GM19468 (cell line): ENCODE data around the gene OR2H1.

ENCODE experiments used
- ATAC-seq: cut with Tn5 transposase; IDR thresholded peaks from one replicate; pipeline ENCODE4 v1.9.1; 2021; ENCODE audit warnings: mild to moderate bottlenecking, moderate library complexity, moderate number of reproducible peaks; ENCODE audit not compliant: unreplicated experiment; ENCODE audit errors: extremely low read depth

Gene OR2H1

DNA sequence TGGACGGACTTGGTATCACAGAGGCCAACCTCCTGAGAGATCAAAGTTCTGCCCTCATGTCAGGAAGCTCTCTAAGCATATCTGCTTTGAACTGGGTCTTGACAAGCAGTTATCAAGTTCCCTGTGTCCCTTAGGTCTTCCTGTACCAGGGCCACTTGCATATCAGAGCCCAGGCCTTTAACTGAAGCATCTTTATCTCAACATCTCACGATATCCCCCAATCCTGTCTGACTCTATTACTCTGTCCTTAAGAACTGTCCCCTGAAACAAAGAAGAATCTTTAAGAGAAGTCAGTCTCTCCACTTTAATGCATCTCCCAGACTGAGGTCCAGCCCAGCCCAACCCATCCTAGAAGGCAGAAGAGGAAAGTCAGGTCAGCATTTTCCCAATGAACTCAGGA, 22.6 kb downstream of the OR2H1 start:
- ATAC-seq: no peak

DNA sequence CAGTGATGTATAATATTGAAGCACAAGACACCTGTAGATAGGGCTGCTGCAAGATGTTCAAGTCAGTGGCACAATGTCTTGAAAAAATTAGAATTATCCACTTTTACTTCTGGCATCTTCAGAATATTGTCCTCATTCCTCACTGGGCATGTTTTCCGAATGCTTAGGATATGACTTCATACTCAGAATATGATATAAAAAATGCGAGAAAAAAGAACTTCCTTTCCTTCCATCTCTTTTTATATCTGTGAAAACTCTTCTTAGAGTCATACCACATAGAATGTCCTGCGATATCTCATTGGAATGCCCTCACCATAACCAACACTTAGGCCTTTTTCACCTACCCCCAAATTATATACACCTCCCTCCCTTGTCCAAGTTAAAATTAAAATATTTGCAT, 26.2 kb downstream of the OR2H1 start:
- no peak for ATAC-seq

DNA sequence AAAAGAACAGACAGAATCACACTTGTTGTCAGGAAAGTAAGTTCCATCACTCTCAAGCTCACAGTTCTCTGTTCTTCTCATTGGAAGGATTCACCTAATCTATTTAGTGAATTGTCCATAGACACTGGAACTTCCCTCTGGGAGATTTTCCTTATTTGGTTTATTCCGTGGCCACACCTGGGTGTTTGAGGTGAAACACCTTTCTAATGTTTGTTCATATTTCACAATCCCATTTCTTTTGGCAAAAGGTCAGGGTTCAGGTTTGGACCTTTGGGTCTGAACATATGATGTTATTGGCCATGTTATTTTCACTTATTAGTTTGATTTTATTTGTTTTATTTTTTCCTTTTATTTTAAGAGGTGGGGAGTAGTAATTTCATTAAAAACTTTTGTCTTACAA, 26.8 kb downstream of the OR2H1 start:
- no peak for ATAC-seq

DNA sequence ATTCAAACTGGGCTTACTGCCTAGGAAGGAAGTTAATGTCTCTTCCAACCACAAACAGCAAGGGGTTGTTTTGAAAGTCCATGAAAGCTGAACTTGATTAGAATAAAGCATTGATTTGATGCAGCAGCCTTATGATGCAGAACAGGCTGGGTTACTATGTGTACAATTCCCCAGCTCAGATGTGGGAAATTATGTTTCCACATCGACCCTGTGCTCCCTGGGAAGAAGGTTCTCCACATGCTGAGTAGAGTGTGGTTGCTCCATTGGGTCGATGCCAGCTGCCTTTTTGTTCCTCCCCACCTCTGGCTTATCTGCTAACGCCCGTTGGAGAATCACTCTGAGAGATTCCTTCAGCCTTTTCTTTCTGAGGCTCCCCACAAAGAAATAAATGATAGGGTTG, 29.6 kb downstream of the OR2H1 start:
- no peak for ATAC-seq

DNA sequence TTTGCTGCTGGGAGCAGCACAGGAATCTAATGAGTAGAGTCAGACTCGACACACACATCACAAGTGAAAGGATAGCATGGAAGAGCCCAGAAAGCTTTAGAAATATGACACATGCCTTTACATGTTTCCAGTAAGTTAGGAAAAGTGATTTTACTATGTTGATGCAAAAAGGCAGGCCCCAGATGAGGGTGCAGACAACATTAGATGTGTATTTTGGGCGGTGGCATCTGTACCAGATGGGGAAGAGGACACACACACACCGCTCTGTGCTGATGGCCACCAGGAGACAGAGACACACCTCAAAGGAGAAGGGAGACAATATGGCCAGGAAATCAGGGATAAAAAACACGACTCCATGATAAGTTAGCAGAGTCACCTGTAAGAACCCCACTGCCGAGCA, 30.2 kb downstream of the OR2H1 start:
- ATAC-seq: no peak

DNA sequence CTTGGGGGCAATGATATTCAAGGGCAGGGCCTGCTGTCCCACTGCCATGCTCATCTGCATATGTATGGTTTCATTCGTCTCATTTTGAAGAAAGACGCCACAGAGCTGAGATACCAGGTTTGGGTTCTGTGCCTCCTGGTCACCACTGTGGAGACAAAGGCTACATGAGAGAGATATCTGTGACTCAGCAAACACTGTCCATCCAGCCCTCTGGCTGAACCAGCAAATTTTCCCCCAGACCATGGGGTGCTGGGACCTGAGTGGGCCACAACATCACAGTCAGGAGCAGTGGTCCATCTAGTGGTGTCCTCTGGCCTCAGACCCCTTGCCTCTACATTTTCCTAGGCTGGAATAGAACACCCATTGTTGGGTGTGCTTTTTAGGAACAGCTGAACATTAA, 30.7 kb downstream of the OR2H1 start, which contains the start of gene MAS1L:
TSS of gene MAS1L (minus strand) at position 297 of the 400 bp plus-strand sequence. CDS start at position 243, 54 bp downstream.
- ATAC-seq: no peak

DNA sequence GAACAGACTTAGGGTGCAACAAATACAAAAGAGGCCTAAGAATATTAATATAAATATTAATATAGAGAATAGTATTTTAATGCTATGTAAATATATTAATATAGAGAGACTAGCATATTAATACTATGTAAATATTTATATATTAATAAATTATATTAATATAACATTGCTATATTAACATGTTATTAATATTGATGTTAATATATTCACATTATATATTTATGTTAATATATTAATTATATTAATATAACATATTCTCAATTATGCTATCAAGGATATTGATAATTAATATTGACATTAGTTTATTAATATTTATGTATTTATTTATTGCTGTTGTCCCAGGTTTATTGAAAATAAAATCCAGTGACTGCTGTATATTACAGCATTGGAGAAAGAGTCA, 31.9 kb downstream of the OR2H1 start:
- ATAC-seq: no peak

DNA sequence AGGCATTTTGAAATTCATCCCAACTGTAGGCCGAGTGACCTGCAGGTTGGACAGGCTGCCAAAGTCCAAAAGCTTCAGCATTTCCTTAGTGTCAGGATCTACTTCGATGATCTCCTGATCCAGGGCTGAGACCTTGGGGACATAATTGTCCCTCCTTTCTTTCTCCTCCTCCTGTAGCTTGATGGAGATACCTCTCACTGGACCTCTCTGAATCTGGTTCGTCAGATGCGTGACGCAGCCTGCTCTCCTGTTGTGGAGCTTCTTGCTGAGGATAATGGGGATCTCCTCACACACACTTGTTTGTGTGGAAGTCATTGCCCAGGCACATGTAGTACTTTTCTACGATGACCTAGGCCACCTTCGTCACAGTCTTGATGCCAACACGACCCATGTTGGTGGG, 32.3 kb downstream of the OR2H1 start:
- no peak for ATAC-seq

DNA sequence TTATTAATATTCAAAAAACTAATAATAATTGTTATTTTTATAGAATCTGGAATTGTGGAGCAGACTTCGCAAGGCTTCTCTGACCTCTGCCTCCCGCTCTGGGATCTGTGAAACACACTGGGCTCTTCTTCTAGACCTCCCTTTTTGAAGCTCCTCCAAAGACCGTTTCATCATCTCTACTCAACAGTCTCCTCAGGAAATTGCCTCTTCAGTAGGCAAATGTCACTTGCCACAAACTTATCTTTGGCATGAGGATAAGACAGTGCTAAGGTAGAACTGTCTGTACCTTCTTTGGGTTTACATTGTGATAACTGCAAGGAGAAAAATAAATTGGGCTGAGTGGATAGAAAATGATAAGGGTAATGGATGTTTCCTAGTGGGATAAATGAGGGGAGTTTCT, 33.1 kb downstream of the OR2H1 start:
- ATAC-seq: no peak

DNA sequence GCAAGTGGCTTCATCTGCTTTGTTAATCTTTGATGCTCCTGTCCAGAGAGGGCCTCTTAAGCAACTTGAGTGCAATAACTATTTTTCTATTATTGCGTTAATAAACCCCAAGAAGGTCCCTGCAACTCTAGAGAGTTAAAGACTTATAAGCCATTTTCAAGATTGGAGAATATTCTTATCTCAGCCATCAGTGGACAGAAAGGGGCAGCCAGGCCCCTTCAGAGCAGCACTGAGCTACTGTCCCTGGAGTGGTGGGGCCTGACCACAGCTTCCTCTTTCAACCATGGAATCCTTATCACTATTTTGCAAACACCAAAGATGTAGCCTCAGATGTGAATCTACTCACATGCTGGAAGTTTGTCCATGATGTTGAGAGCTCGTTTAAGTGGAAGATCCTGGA, 33.6 kb downstream of the OR2H1 start:
- no peak for ATAC-seq

DNA sequence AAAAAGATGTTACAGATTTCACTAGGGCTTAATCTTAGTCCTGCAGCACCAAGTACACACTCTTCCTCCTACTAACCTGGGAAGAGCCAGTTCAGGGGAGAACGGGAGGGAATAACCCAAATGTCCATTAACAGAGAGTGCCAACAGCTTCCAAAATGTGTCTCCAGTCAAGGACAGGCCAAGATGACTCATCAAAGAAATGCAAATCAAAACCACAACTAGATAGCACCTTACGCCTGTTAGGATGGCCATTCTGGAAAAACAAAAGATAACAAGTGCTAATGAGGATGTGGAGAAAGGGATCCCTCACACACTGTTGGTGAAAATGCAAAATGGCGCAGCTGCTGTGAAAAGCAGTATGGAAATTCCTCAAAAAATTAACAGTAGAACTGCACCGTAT, 34.6 kb downstream of the OR2H1 start:
- ATAC-seq: no peak

DNA sequence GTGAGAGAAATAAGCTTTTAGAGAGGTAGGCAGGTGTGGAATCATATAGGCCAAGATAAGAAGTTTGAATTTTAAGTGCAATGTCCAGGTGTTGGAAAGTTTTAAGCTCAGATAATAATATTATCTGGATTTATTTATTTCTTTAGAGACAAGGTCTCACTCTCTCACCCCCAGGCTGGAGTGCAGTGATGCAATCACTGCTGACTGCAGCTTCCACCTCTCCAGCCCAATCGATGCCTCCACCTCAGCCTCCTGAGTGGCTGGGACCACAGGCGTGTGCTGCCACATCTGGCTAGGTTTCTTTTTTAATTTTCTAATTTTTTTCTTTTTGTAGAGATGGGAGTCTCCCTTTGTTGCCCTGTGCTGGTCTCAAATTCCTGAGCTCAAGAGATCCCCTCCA, 36.3 kb downstream of the OR2H1 start:
- ATAC-seq: no peak

DNA sequence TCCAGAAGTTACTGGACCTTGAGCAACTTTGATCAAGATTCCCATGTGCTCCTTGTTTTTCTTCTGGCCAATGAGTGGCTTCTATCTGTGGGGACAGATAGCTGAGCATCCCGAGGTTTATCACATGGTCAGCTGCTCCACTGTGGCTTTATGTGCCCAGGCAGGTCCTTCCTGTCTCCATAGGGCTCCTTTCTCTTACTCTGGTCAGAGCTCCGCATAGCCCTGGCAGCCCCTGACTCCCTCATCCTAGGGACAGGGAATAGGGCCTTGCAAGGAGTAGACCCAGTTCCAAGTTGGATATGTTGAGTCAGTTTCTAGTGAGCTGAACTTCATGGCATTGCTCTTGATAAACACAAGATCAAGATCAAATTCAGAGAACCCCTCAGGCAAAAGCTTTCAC, 37.2 kb downstream of the OR2H1 start:
- ATAC-seq: no peak

DNA sequence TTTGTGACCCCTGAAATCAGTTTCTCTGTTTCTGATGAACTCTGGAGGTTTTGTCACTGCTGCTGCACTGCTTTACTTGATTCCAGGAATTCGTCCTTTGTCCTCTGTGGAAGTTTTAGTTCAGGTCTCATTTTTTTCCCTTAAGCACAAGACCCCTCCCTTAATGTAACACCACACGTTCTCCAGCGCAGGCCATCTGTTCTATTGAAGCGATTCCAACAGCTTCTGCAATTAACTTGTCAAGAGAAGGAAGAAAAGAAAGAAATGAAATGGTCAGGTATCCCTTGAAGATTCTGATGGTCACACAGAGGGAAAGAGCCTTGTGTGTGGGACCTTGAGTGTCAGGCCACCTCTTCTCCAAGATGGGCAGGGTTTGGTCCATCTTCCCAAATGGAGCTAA, 38.6 kb downstream of the OR2H1 start:
- ATAC-seq: no peak

DNA sequence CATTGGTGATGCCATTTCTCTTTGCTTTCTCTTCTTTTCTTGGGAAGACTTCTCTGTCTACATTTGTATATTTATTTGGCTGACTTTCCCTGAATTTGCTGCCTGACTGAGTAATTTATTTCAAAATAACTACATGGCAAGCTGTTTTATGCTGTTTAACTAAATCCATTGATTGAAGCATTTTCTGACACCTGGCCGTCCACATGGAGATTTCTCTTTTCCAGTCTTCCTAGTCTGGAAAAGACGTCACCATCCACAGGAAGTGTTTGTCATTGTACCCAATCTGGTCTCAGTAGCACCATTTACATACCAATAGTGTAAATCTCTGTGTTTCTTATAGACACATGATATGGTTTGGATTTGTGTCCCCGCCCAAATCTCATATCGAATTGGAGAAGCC, 40.0 kb downstream of the OR2H1 start:
- ATAC-seq: no peak

DNA sequence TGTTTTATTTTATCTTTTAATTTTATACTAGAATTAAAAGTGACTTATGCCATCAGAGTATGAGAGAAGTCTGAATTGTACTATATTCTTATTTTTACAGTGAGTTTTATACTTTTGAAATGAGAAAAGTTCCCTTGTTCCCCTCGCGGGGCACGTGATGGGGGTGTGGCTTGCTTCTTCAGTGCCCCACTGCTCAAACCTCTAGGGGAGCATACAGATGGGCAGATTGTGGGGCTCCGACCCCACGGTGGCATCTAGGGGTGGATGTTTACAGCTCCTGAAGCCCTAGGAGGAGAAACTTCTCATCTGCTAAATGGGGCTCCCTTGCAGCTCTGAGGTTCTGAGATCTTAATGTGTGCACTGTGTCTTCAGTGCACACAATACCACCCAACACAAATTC, 42.7 kb downstream of the OR2H1 start:
- no peak for ATAC-seq

DNA sequence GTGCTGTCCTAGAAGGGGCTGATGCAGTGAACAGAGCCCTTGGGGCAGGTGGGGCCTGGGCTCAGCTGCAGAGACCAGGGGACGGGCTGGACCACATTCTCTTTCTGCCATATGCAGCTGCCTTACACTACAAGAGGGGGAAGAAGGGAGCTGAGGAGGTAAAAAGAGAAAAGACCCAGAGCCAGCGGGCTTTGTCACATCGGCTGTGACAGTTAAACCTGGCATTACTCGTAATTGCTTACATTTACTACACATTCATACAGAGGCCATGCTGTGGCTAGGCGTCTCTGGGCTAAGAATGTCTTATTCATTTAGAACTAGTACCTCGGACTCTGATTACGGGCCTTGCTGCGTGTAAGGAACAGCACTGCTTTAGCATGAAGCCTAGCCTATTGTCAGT, 43.6 kb downstream of the OR2H1 start:
- no peak for ATAC-seq

DNA sequence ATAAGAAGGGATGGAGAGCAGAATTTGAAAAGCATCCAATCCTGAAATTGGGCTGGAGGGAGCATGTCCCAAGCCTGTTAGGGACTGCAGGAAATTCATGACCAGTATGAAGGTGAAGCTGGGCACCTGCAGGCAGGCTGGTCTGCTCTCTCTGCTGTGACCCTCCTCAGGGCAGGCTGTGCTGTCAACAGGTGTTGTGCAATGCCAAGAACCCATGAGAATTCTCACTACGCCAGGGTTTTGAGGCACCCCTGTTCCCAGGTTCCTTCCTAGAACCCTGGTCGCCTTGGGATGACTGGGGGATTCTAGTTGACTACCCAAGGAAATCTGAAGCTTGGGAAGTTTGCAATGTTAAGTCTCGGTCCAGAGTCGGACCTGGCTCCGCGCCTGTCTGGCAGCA, 44.2 kb downstream of the OR2H1 start:
- ATAC-seq: no peak

DNA sequence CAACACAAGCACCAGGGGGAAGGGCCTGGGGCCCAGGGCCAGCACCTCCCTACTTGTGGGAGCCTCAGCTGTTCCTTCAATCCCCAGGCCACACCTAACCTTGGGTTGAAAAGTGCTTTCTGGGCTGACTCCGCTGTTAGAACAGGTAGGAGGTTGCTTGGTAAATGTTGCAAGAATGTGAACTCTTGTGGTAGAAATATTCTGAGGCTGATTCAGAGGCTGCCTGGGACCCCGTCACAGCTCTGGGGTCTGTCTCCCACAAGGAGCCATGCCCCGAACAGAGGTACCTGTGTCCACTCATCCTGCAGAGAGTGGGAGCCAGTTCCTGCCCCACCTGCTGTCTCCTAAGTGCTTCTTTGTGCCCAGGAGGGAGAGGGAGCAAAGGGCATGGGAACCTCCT, 45.2 kb downstream of the OR2H1 start:
- ATAC-seq: no peak

DNA sequence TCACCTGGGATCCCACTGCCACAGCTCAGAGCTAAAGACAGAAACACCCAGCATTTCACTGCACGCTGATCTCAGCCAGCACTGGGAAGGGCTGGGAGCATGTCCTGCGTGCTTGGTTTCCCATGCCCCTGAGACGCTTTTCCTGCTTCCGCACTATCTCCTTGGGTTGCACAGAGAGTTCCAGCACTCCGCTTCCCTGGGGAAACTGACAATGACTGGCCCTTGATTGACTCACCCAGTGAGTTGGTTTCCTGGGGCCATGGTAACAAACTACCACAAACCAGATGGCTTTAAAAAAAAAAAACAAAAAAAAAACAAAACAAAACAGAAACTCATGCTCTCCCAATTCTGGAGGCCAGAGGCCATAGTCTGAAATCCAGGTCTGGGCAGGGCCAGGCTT, 45.6 kb downstream of the OR2H1 start:
- ATAC-seq: no peak

DNA sequence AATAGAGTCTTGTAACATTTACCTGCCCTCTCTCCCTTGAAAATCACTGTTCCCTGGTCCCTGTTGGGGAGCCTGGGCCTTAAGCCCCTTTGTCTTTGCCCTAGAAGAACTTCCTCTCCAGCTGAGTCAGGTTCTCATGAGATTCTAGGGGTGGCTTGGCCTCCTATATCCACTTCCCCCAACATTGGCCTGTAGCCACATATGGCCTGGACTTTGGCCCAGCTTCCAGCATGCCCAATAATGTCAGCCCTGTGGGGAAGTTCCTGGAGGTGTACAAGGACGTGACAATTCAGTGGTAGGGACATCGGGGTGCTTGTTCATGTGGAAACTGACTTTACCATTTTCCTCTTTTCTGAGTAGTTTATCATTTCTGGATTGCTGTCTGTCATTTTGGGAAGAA, 48.0 kb downstream of the OR2H1 start:
- ATAC-seq: no peak

DNA sequence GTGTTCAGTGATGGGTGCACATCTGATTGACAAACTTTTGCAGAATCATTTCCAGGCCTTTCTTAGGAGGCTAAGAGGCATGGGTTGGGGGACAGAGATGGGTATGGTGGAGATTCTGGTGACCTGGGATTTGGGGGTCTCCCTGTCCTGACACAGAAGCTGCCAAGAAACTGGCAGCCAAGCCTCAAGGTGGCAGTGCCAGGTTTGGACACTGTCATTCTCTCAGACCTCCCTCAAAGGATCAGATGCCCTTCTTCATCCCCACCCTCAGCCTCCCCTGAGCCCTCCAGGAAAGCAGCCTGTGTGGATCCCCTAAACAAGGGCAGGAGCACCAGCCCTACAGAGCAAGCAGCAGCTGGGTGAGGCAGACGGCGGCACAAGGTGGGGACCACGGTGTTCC, 48.9 kb downstream of the OR2H1 start:
- no peak for ATAC-seq

DNA sequence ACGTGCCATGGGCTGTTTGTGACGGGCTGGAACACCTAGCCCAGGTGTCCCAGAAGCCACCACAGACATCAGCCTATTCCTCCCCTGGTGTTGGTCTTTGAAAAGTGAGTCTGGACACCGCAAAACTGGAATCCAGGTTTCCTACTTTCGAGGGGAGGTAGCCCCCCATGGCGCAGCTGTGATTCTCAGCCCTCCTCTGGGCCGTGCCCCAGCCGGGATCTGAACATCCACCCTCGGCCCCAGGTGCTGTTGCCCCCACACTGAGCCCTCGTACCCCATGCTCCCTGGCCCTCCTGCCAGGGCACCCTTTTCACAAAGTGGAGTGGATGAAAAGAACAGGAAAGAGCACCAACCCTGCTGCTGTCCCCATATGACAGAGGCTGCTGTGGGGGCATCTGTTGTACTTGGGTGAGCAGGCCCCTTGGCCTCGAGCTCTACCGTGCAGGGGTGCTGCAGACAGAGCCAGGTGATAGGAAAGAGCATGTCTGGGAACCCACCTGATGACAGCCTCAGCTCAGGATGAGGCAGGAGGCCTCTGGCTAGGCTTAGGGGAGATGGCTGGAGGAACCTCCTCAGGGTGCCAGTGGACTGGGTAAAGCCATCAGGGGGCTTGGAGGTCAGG, 49.6 kb downstream of the OR2H1 start:
- no peak for ATAC-seq
